Measurements from ENCODE around the gene PCNX2.

PCNX2 gene

GRCh38 chr1:232950197-232951176 is 345.0 kb downstream of the PCNX2 start, which contains the start of gene NTPCR:
TSS of gene NTPCR (plus strand) at chr1:232950611. CDS start at chr1:232950711, 100 bp downstream.
- peak; percentile 91 for DNase-seq

- DNase-seq: no peak
Observed at GRCh38 chr1:232949636-232950196, 345.8 kb downstream of the PCNX2 start.

- no peak for DNase-seq
Observed at GRCh38 chr1:232944347-232944746, 351.2 kb downstream of the PCNX2 start.

- no peak for DNase-seq
Observed at GRCh38 chr1:232943679-232944252, 351.8 kb downstream of the PCNX2 start.

- DNase-seq: no peak
Observed at GRCh38 chr1:232942413-232943294, 352.9 kb downstream of the PCNX2 start.

GRCh38 chr1:232940262-232940661 is 355.3 kb downstream of the PCNX2 start:
- no peak for DNase-seq

GRCh38 chr1:232939748-232940147 is 355.8 kb downstream of the PCNX2 start:
- DNase-seq: no peak

- DNase-seq: no peak
Observed at GRCh38 chr1:232938926-232939325, 356.6 kb downstream of the PCNX2 start.

- no peak for DNase-seq
Observed at GRCh38 chr1:232937741-232938375, 357.7 kb downstream of the PCNX2 start.

- DNase-seq: no peak
Observed at GRCh38 chr1:232936941-232937340, 358.6 kb downstream of the PCNX2 start.
